HG02642 (cell line): ENCODE results near the gene WDR27.
"Not testable (repeated sequence)": the region's sequence is repeated elsewhere in the genome, so short reads cannot be mapped to it uniquely, and the experiment has no call there.

Experiments used
- ATAC-seq: cut with Tn5 transposase; IDR thresholded peaks from one replicate; pipeline ENCODE4 v1.9.1; 2021; ENCODE audit warnings: mild to moderate bottlenecking; ENCODE audit not compliant: unreplicated experiment, poor library complexity

WDR27 gene

GRCh38 chr6:169620171-169621130, 81.4 kb downstream of the WDR27 start:
- ATAC-seq: no peak

- ATAC-seq: no peak
Measured at GRCh38 chr6:169619650-169620049, 82.2 kb downstream of the WDR27 start.

GRCh38 chr6:169618526-169619490, 83.0 kb downstream of the WDR27 start:
- no peak for ATAC-seq

- ATAC-seq: no peak
Measured at GRCh38 chr6:169617562-169617961, 84.3 kb downstream of the WDR27 start.

- not testable (repeated sequence) for ATAC-seq
Measured at GRCh38 chr6:169608609-169609008, 93.2 kb downstream of the WDR27 start.

- no peak for ATAC-seq
Measured at GRCh38 chr6:169604076-169604475, 97.8 kb downstream of the WDR27 start.

GRCh38 chr6:169601129-169601528, 100.7 kb downstream of the WDR27 start:
- not testable (repeated sequence) for ATAC-seq

- ATAC-seq: no peak
Measured at GRCh38 chr6:169592558-169592957, 109.3 kb downstream of the WDR27 start.

GRCh38 chr6:169591616-169592015, 110.2 kb downstream of the WDR27 start:
- ATAC-seq: no peak

- no peak for ATAC-seq
Measured at GRCh38 chr6:169590376-169590939, 111.4 kb downstream of the WDR27 start.

- peak; percentile 76 for ATAC-seq
Measured at GRCh38 chr6:169589699-169590257, 112.1 kb downstream of the WDR27 start.

GRCh38 chr6:169589293-169589692, 112.5 kb downstream of the WDR27 start:
- peak; percentile 85 for ATAC-seq

GRCh38 chr6:169587975-169588374, 113.9 kb downstream of the WDR27 start:
- ATAC-seq: no peak

- ATAC-seq: peak; percentile 52
Measured at GRCh38 chr6:169583886-169584541, 117.8 kb downstream of the WDR27 start.

GRCh38 chr6:169579407-169580111, 122.3 kb downstream of the WDR27 start:
- ATAC-seq: no peak

- ATAC-seq: no peak
Measured at GRCh38 chr6:169577974-169578373, 123.9 kb downstream of the WDR27 start.

GRCh38 chr6:169577236-169577635, 124.6 kb downstream of the WDR27 start:
- ATAC-seq: no peak

GRCh38 chr6:169575821-169576220, 126.0 kb downstream of the WDR27 start:
- ATAC-seq: no peak

GRCh38 chr6:169575365-169575764, 126.5 kb downstream of the WDR27 start:
- ATAC-seq: no peak
